H1 (cell line): ENCODE data around the gene PLXDC2. TPM values are rescaled to one million over a fixed set of nuclear protein-coding genes. Genes with fewer than 3 reads are reported as not detected.

Experiments used
- CREB1 ChIP-seq: IDR thresholded peaks from 2 replicates; pipeline ENCODE4 v1.6.1; 2012; ENCODE audit warnings: inconsistent platforms
- RBBP5 ChIP-seq: IDR thresholded peaks from 2 replicates; pipeline ENCODE4 v1.7.1; 2012; ENCODE audit warnings: low read depth, mild to moderate bottlenecking, inconsistent platforms, low read length, moderate library complexity, borderline replicate concordance
- TCF12 ChIP-seq: IDR thresholded peaks from 2 replicates; pipeline ENCODE4 v1.6.1; 2011; ENCODE audit warnings: low read depth, mild to moderate bottlenecking, low read length
- polyA plus RNA-seq, 7 experiments: library from polyadenylated mRNA; depleted of rRNA in 3 of 7; stranded (reverse) in 5 of 7; unstranded in 2 of 7; fragments of >200 nt in 5 of 7; fragments of 200-250 nt in 2 of 7; gene quantifications; 1 replicate in 5 of 7; 2 replicates in 1 of 7; 4 replicates in 1 of 7; pipeline versions ENCODE4 v1.2.1 to v1.2.3, GENCODE V29; 2011 to 2013; ENCODE audit warnings: missing spikeins in 2 of 7, mixed read lengths in 2 of 7
- total RNA-seq: library from RNA; stranded (reverse); fragmentation: NEBNext Ultra II Directional; extraction: Animal tissue kit (Norgen Biotek cat#: 25700); gene quantifications from 2 replicates; pipeline ENCODE4 v1.2.1, GENCODE V29; 2021

Gene PLXDC2
- total and polyA plus RNA-seq, 2 of the 8 experiments (the other 6 are each of a cell fraction or from before 2014, with no cell fraction given) = 23.0 to 40.5 TPM

DNA sequence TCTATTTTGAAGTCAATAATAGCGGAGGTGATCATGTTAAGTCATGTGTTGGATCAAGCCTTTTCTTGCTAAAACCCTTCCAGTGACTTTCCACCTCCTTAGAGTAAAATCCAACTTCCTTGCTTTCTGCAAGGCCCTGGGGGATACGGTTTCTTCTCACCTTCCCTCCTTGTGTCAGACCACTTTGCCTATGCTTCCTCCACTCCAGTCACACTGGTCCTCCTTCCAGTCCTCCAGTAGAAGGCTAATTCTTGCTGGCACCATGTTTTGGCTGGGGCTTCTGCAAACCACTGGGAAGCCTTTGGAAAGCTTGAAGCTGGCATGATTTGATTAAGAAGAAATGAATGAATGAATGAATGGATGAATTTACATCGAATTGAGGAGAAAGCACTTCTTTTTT lies 169.5 kb downstream of the PLXDC2 start (continued):
- no peak for TF ChIP-seq RBBP5
- no peak for TF ChIP-seq CREB1
- TF ChIP-seq TCF12 = no peak
